GM13977 (cell line): ENCODE results near the gene MT1HL1.

Source experiments
- DNase-seq: peaks from one replicate; pipeline ENCODE4 v3.0.0; 2012; ENCODE audit warnings: low spot score
- in situ Hi-C: fragments of 300-500 bp; cut with MboI; formaldehyde crosslinking; loops from one replicate; pipeline ENCODE4 v1.12.0; 2022; ENCODE audit warnings: low sequenced_read_pairs, low pct_unique_long_range_greater_than_20kb, mixed read lengths, inconsistent platforms; ENCODE audit not compliant: unreplicated experiment
- TF ChIP-seq, protein P1 (sequence below): IDR thresholded peaks from 2 replicates; pipeline ENCODE4 v1.5.1; 2012; ENCODE audit warnings: mild to moderate bottlenecking, control low read depth; ENCODE audit not compliant: insufficient read depth; ENCODE audit errors: extremely low read depth, missing control alignments

The MT1HL1 gene

DNA sequence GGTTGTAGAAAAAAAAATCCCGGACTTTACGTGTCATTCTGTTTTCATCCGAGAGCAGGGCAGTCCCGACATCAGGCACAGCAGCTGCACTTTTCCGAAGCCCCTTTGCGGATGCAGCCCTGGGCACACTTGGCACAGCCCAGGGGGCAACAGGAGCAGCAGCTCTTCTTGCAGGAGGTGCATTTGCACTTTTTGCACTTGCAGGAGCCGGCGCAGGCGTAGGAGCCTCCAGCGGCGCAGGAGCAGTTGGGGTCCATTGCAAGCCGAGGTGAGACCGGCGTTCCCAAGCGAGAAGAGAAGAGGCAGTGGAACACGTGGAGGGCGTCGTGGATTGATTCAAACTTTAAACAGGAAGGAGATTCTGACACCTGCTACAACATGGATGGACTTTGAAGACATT, at the start of gene MT1HL1:
Gene MT1HL1, minus strand, starts transcription at position 326 of the 400 bp plus-strand sequence. Its CDS starts 69 bp downstream, at position 257.
- in situ Hi-C loops: no loop called here
- no peak for DNase-seq
- TF ChIP-seq, protein P1, sequence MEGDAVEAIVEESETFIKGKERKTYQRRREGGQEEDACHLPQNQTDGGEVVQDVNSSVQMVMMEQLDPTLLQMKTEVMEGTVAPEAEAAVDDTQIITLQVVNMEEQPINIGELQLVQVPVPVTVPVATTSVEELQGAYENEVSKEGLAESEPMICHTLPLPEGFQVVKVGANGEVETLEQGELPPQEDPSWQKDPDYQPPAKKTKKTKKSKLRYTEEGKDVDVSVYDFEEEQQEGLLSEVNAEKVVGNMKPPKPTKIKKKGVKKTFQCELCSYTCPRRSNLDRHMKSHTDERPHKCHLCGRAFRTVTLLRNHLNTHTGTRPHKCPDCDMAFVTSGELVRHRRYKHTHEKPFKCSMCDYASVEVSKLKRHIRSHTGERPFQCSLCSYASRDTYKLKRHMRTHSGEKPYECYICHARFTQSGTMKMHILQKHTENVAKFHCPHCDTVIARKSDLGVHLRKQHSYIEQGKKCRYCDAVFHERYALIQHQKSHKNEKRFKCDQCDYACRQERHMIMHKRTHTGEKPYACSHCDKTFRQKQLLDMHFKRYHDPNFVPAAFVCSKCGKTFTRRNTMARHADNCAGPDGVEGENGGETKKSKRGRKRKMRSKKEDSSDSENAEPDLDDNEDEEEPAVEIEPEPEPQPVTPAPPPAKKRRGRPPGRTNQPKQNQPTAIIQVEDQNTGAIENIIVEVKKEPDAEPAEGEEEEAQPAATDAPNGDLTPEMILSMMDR: no peak

GRCh38 chr1:237050915-237051314, 46.7 kb upstream of the MT1HL1 start:
- TF ChIP-seq, protein P1: no peak
- no peak for DNase-seq
- in situ Hi-C loops: no loop called here

GRCh38 chr1:237050185-237050584, 45.9 kb upstream of the MT1HL1 start:
- TF ChIP-seq, protein P1: no peak
- in situ Hi-C loops: no loop called here

DNA sequence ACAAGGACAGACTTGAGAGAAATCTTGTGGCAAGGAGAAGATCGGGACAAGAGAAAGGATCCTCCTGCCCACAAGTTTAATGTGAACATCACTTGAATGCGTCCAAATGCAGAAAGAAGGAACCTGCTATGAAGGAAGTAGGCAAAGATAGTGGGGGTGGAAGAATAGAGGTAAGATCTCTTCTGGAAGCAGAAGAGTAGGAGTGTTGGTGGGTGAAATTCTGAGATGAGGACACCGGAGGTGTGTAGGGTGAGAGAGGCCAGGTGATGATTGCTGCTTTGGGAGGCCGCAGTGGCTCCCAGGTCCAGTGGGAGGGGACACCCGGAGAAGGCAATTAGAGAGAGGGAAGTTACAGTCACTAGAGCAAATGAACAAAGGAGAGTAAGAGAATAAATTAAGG, 44.6 kb upstream of the MT1HL1 start:
- TF ChIP-seq, protein P1: no peak
- in situ Hi-C loops: no loop called here
- no peak for DNase-seq

More at GRCh38 chr1:237050185-237050584, 45.9 kb upstream of the MT1HL1 start:
- DNase-seq: no peak

GRCh38 chr1:237045278-237046016, 41.2 kb upstream of the MT1HL1 start:
- no peak for DNase-seq
- in situ Hi-C loops: no loop called here
- TF ChIP-seq, protein P1: no peak

GRCh38 chr1:237043846-237044636, 39.8 kb upstream of the MT1HL1 start:
- in situ Hi-C loops: no loop called here
- no peak for DNase-seq
- TF ChIP-seq, protein P1: no peak
